Measurements from ENCODE around the gene CDKAL1.
"Not testable (repeated sequence)": the region's sequence is repeated elsewhere in the genome, so short reads cannot be mapped to it uniquely, and the experiment has no call there.

CDKAL1 gene

DNA sequence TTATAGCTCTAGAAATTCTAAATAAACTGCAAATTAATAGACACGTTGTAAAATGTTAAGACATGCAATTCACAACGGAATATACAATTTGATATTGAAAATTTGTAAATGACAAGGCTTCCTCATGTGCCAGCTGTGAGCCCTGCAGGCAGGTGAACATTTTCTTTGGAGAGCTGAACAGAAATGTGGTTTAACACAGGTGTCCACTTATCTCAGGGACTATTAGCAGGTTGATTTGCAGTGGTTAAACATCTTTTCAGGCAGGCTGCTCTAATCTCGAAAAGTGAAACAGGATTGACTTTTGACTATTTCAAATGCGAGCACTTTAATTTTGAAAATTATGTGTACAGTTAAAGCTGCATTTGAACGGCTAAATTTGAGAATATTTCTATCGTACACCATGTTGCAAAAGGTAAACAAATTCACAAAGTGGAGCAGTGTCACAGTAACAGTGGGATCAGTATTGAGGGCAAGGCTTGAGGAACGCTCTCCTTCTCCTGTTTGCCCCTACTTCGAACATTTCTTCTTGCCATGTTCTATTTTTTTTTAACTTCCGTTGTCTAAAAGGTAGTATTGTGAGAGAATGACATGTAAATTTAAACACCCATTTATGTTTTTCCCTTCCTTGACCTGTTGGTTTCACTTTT is 210.8 kb downstream of the CDKAL1 start:
- no peak for DNase-seq (ENCODE audit: low read depth)

DNA sequence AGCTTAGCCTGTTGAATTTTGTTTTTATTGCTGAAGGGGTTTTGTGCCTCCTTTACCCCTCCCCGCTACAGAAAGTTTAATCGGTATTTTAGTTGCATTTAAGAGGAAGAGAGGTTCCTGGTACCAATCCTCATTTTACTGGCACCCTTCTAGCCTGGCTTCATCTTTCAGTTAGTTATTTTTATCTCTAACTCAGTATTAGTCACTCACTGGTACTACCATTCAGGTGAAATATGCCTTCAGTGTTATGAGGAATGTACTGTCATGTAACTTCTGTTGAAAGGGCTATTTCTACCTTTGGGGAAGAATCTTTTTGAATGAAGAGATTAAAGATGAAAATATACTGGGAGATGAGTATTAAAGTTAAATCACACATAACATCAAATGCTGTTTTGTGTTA is 211.8 kb downstream of the CDKAL1 start:
- no peak for DNase-seq (ENCODE audit: low read depth)

DNA sequence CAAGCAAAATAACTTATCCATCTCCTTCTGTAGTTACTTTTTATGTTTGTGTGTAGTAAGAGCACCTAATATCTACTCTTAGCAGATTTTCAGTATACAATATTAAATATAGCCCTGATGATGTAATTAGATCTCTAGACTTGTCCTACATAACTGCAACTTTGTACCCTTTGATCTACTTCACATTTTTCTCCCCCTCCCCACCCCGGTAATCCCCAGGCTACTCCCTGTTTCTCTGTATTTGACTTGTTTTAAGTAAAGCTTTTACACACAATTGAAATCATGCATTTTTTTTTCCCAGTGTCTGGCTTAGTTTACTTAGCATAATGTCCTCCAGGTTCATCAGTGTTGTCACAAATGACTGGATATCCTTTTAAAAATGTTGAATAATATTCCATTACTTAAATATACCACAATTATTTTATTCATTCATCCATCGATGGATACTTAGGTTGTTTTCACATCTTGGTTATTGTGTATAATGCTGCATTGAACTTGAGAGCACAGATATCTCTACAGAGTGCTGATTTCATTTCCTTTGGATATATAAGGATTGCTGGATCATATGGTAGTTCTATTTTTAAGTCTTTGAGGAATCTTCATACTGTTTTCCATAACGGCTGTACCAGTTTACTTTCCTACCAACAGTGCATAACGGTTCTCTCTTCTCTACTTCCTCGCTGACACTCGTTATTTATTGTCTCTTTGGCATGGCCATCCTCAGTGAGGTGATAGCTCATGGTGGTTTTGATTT is 212.7 kb downstream of the CDKAL1 start:
- DNase-seq (ENCODE audit: low read depth) = no peak

- no peak for DNase-seq (ENCODE audit: low read depth)
Measured at GRCh38 chr6:20747991-20748390, 213.7 kb downstream of the CDKAL1 start.

GRCh38 chr6:20751293-20751935 is 217.2 kb downstream of the CDKAL1 start:
- DNase-seq (ENCODE audit: low read depth) = no peak

- no peak for DNase-seq (ENCODE audit: low read depth)
Measured at GRCh38 chr6:20755631-20756030, 221.4 kb downstream of the CDKAL1 start.

- not testable (repeated sequence) for DNase-seq (ENCODE audit: low read depth)
Measured at GRCh38 chr6:20756584-20757147, 222.4 kb downstream of the CDKAL1 start.

GRCh38 chr6:20757761-20758160 is 223.5 kb downstream of the CDKAL1 start:
- DNase-seq (ENCODE audit: low read depth) = no peak

DNA sequence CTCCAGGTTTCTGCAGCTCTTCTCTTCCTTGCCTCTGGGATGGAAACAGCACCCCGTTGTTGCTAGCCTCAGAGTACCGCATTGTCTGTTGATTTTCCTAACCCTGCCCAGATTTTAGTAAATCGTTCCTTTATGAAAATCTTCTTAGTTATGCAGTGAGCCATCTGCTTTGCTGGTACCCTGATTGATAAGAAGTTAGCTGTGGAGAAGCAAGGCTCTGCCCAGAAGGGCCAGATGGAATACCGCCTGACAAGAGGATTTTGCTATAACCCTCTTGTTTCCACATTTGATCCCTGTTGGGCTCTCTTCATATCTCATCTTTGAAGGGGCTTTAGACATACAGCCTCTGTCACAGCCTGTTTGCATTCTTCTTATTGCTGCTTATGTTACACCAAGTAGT is 229.0 kb downstream of the CDKAL1 start:
- DNase-seq (ENCODE audit: low read depth) = no peak

GRCh38 chr6:20769631-20770030 is 235.4 kb downstream of the CDKAL1 start:
- no peak for DNase-seq (ENCODE audit: low read depth)

GRCh38 chr6:20770773-20771172 is 236.5 kb downstream of the CDKAL1 start:
- DNase-seq (ENCODE audit: low read depth) = no peak

DNA sequence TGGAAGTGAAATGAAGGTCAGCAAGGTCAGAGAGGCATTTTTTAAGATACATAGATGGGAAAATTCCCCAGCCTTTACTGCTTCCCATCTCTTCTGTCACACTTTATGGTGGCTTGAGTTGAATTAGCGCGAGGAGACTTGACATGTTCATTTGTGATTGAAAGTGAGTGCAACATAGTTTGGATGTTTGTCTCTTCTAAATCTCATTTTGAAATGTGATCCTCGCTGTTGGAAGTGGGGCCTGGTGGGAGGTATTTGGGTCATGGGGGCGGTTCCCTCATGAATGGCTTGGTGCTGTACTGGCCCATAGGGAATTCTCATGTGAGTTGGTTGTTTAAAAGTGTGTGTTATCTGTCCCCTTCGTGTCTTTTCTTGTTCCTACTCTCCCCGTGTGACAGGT is 237.2 kb downstream of the CDKAL1 start:
- no peak for DNase-seq (ENCODE audit: low read depth)

- no peak for DNase-seq (ENCODE audit: low read depth)
Measured at GRCh38 chr6:20773822-20774221, 239.6 kb downstream of the CDKAL1 start.

DNA sequence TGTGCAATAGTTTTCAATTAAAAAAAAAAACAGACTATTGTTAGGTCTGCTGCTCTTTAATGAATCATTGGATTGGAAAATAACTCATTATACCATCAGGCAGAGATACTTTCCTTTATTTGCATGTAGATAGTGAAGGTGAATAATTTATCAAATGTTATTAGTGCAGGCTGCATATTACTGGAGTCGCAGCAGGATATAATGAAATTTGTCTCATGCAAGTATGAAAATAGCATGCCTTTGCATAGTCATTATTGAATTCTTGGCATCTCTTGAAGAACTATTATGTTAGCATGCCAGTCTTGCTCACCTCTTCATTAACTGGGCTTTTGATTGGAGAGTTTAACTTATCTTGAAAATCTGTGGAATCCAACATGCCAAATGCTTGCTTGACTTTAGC is 241.7 kb downstream of the CDKAL1 start:
- DNase-seq (ENCODE audit: low read depth) = no peak

DNA sequence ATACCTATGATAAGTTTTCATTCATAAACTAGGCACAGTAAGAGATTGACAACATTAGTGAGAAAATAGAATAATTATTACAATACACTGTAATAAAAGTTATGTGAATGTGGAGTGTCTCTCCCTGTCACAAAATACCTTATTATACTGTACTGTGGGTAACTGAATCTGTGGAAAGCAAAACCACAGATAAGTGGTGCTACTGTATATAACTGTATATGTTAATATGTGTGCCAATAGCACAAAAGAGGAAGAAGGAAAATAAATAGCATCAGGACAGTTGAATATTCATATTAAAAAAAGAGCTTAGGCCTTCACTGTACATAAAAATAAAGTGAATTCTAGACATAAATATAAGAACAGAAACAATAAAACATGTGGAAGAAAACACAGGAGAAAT is 243.5 kb downstream of the CDKAL1 start:
- no peak for DNase-seq (ENCODE audit: low read depth)

- no peak for DNase-seq (ENCODE audit: low read depth)
Measured at GRCh38 chr6:20778459-20778858, 244.2 kb downstream of the CDKAL1 start.

DNA sequence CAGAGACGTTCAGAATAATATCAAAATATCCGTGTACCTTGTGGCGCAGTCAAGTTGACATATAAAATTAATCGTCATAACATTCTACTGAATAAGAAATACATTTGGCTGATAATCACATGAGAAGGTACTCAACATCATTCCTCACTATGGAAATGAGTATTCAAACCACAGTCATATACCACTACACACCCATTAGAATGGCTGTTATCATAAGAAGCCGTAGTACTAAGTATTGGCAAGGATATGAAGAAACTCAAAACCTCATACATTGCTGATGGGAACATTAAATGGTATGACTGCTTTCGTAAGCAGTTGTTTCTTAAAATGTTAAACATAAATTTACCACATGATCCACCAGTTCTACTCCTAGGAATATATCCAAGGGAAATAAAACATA is 244.7 kb downstream of the CDKAL1 start:
- DNase-seq (ENCODE audit: low read depth) = no peak

DNA sequence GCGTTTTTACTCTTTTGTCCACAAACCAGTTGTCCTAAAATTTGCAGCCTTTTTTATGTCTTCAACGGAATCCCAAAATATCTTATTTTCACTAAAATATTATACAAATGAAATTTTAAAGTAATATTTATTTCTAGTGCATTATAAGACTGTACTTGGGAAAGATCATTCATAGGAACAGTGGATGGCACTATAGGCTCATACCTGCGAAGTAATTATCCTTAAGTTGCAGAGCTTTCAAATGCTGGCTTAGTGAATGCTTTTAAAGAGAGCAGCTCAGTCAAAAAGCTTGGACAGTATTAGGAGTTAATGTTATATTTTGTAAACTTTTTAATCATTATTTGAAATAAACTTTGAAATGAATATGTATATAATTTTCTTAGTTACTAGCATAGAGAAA is 254.9 kb downstream of the CDKAL1 start:
- no peak for DNase-seq (ENCODE audit: low read depth)

- DNase-seq (ENCODE audit: low read depth) = no peak
Measured at GRCh38 chr6:20790032-20790791, 256.0 kb downstream of the CDKAL1 start.

DNA sequence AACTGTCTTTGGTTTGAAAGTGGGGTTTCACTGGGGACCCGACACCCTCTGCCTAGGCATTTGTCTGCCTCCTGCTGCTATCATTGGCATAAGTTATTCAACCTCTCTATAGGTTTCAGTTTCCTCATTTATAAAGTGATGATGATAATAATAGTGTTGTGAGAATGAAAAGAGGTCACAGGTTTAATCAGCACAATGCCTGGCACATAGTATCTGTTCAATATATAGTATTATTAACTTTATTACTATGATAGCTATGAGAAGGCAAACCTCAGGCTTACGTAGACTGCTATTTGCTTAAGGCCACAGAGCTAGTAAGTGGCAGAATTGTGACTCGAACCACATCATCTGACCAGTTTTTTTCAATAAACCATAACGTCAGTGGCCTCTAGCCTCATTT is 256.8 kb downstream of the CDKAL1 start:
- DNase-seq (ENCODE audit: low read depth) = no peak

- no peak for DNase-seq (ENCODE audit: low read depth)
Measured at GRCh38 chr6:20791944-20792343, 257.7 kb downstream of the CDKAL1 start.

DNA sequence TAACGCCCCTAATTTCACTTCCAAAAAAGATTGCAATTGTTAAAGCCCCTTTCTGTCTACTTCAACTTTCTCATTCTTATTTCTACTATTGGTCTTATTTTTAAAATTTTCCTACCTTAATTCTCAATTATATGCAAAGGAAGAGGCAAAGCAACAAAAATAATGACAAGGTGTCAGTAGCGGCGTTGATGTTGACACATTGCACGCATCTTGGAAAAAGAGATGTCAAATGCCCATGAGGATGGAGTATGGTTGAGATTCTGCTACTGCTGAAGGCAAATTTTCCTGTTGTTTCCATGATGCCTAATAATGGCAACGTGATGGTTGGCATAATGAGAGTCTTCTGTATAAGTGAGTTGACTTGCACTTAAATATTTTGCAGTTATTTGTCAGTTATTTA is 258.9 kb downstream of the CDKAL1 start:
- DNase-seq (ENCODE audit: low read depth) = no peak
